Stimulated activated naive CD8-positive, alpha-beta T cell treated with anti-CD3 and anti-CD28 coated beads, Interleukin-15, amount 100 ng/mL, for 72 hours (primary cell): Measurements from ENCODE around the gene CYP26A1.

Experiments used
- ATAC-seq: fragments of 150-1000 bp; cut with Tn5 transposase; 2 replicates; pipeline ENCODE4 v1.10.0; 2021; ENCODE audit warnings: mild to moderate bottlenecking, moderate library complexity
- DNase-seq, 2 donors: peaks; one replicate each; pipeline ENCODE4 v3.0.0; 2021 to 2022
- H3K27ac Mint-ChIP-seq, 2 donors: one replicate each; pipeline ENCODE4 v1.8.0; 2022; ENCODE audit warnings: mild to moderate bottlenecking in 2 of 2, mixed read lengths in 2 of 2, moderate library complexity in 2 of 2
- H3K27me3 Mint-ChIP-seq: one replicate; pipeline ENCODE4 v1.8.0; 2022; ENCODE audit warnings: mixed read lengths
- H3K4me1 Mint-ChIP-seq: one replicate; pipeline ENCODE4 v1.8.0; 2022; ENCODE audit warnings: mild to moderate bottlenecking, mixed read lengths
- H3K4me3 Mint-ChIP-seq, 2 donors: one replicate each; pipeline ENCODE4 v1.8.0; 2022; ENCODE audit warnings: mild to moderate bottlenecking in 2 of 2, mixed read lengths in 2 of 2, moderate library complexity in 1 of 2
- H3K9me3 Mint-ChIP-seq, 2 donors: one replicate each; pipeline ENCODE4 v1.8.0; 2022; ENCODE audit warnings: mixed read lengths in 2 of 2

CYP26A1 gene

GRCh38 chr10:93115661-93116383 lies 42.1 kb downstream of the CYP26A1 start:
- ATAC-seq (peak; percentile 90), DNase-seq (peak; percentile 51 to 64)
- H3K4me1 Mint-ChIP-seq = no peaks in the 10 kb centered on the region
- H3K27ac Mint-ChIP-seq = peak overlapping the region in 1 of 2 donors; percentile 55
- H3K4me3 Mint-ChIP-seq = no peak overlapping the region
- no peaks in the 10 kb centered on the region for H3K9me3 Mint-ChIP-seq
- peaks cover 11% of the 10 kb centered on the region for H3K27me3 Mint-ChIP-seq

- DNase-seq = no peak
- H3K4me3 Mint-ChIP-seq = no peak overlapping the region
- H3K27ac Mint-ChIP-seq = no peak overlapping the region
- H3K9me3 Mint-ChIP-seq = peaks cover 12 to 13% of the 10 kb centered on the region in 2 donors
- no peak for ATAC-seq
- no peaks in the 10 kb centered on the region for H3K27me3 Mint-ChIP-seq
- peaks cover 11% of the 10 kb centered on the region for H3K4me1 Mint-ChIP-seq
These were observed 47.6 kb downstream of the CYP26A1 start for GRCh38 chr10:93121311-93121710.

- Mint-ChIP-seq H3K27me3 (no peaks in the 10 kb centered on the region), H3K4me3 (no peak overlapping the region), H3K4me1 (peaks cover 11% of the 10 kb centered on the region), H3K27ac (no peak overlapping the region), H3K9me3 (peaks cover 19 to 28% of the 10 kb centered on the region in 2 donors)
- ATAC-seq (no peak), DNase-seq (no peak)
These were observed 50.1 kb downstream of the CYP26A1 start for GRCh38 chr10:93123766-93124165.

GRCh38 chr10:93124580-93125318 lies 51.1 kb downstream of the CYP26A1 start:
- H3K4me1 Mint-ChIP-seq = peaks cover 11% of the 10 kb centered on the region
- DNase-seq (no peak), ATAC-seq (no peak)
- H3K27ac Mint-ChIP-seq = no peak overlapping the region
- H3K4me3 Mint-ChIP-seq = no peak overlapping the region
- H3K9me3 Mint-ChIP-seq = peaks cover 22 to 33% of the 10 kb centered on the region in 2 donors
- no peaks in the 10 kb centered on the region for H3K27me3 Mint-ChIP-seq

GRCh38 chr10:93125966-93126365 lies 52.3 kb downstream of the CYP26A1 start:
- peaks cover 11% of the 10 kb centered on the region for H3K4me1 Mint-ChIP-seq
- H3K27ac Mint-ChIP-seq = no peak overlapping the region
- ATAC-seq (no peak), DNase-seq (no peak)
- no peaks in the 10 kb centered on the region for H3K27me3 Mint-ChIP-seq
- H3K9me3 Mint-ChIP-seq = peaks cover 30 to 42% of the 10 kb centered on the region in 2 donors
- H3K4me3 Mint-ChIP-seq = no peak overlapping the region

- ATAC-seq = no peak
- H3K4me3 Mint-ChIP-seq = no peak overlapping the region
- H3K9me3 Mint-ChIP-seq = peaks cover 30 to 42% of the 10 kb centered on the region in 2 donors
These were observed 52.9 kb downstream of the CYP26A1 start for GRCh38 chr10:93126483-93127052.

More at GRCh38 chr10:93126483-93127052, 52.9 kb downstream of the CYP26A1 start:
- no peak for DNase-seq
- H3K27ac Mint-ChIP-seq = no peak overlapping the region
- no peaks in the 10 kb centered on the region for H3K27me3 Mint-ChIP-seq
- H3K4me1 Mint-ChIP-seq = peaks cover 11% of the 10 kb centered on the region
